Activated naive CD4-positive, alpha-beta T cell treated with anti-CD3 and anti-CD28 coated beads, Interleukin-2, amount 50 U/mL, for 72 hours (primary cell): Measurements from ENCODE around the gene TIGD7. TPM values are rescaled to one million over a fixed set of nuclear protein-coding genes. Genes with fewer than 3 reads are reported as not detected.

ENCODE experiments used
- ATAC-seq, 2 donors: fragments of 150-1000 bp; cut with Tn5 transposase; 2 replicates each; pipeline ENCODE4 v1.10.0; 2021; ENCODE audit warnings: mild to moderate bottlenecking in 2 of 2, moderate library complexity in 2 of 2
- DNase-seq, 2 donors: peaks; one replicate each; pipeline ENCODE4 v3.0.0; 2021 to 2022; ENCODE audit warnings: low spot score in 2 of 2
- H3K27ac Mint-ChIP-seq, 2 donors: one replicate each; pipeline ENCODE4 v1.8.0; 2022; ENCODE audit warnings: mild to moderate bottlenecking in 2 of 2, mixed read lengths in 2 of 2
- H3K36me3 Mint-ChIP-seq, 2 donors: one replicate each; pipeline ENCODE4 v1.8.0; 2022; ENCODE audit warnings: mixed read lengths in 2 of 2
- H3K9me3 Mint-ChIP-seq, 2 donors: one replicate each; pipeline ENCODE4 v1.8.0; 2022; ENCODE audit warnings: mixed read lengths in 2 of 2
- total RNA-seq, 2 donors: library from RNA; stranded (reverse); gene quantifications; one replicate each; pipeline ENCODE4 v1.2.3, GENCODE V29; 2022

The TIGD7 gene
- total RNA-seq, 2 donors from 2014 or later = 5.4 to 5.9 TPM

DNA sequence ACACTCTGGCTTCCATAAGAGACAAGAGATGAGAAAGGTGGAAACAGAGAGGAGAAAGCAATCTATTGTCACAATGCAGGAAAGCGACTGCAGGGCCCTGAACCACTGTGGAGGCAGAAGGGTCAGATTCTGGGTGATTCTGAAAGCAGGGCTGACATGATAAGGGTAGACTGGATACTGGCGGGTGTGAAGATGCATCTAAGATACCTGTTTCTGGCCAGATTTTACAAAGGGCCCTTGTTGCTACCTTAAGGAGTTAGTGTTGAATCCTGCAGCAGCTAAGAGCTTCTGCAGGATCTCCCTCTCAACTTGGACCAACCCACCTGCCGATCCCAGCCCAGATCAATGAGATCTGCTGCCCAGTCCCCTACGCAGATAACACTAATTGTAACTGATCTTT, 42.7 kb downstream of the TIGD7 start:
- no peak for DNase-seq
- H3K27ac Mint-ChIP-seq = peak overlapping the region; percentile 1 to 98
- peaks cover 4 to 7% of the 10 kb centered on the region in 2 donors for H3K9me3 Mint-ChIP-seq
- ATAC-seq = no peak
- peaks cover 13 to 17% of the 10 kb centered on the region in 2 donors for H3K36me3 Mint-ChIP-seq

DNA sequence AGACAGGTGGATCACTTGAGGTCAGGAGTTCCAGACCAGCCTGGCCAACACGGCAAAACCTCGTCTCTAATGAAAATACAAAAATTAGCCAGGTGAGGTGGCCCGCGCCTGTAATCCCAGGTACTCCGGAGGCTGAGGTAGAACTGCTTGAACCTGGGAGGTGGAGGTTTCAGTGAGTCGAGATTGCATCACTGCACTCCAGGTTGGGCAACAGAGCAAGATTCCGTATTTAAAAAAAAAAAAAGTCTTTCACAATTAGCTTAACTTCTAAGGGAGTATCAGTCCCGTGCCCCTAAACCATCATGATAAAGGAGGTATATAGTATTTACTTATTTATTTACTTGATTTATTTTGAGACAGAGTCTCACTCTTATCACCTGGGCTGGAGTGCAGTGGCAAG, 45.4 kb downstream of the TIGD7 start:
- Mint-ChIP-seq H3K27ac (no peak overlapping the region), H3K9me3 (peaks cover 3 to 7% of the 10 kb centered on the region in 2 donors), H3K36me3 (peaks cover 11 to 12% of the 10 kb centered on the region in 2 donors)
- ATAC-seq (no peak), DNase-seq (no peak)

DNA sequence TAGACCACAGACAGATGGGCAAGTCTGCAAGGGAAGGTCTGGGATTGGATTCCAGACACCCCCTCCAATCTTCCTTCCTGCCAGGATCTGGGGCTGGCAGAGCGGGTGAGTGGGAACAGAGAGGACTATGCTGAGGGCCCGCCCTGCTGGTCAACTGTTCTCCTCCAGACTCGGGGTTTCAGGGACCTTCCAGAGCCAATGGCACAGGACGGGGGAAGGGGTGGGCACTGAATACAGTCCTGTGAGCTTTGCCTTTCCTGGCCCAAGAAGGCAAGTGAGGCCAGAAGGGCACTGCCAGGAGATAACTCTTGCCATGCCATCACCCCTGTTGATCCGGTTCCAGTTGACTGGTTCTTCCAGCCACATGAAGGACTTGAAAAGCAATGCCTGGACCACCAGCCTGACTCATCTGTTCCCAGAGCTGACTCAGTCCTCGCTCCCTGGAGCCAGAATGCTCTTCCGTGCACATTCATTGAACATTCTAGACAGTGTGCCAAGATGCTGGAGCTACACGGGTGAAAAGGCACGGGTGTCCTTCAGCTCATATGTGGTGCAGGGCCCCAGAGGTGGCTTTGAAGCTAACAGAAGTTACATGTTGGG, 48.3 kb downstream of the TIGD7 start:
- peaks cover 0 to 4% of the 10 kb centered on the region in 2 donors for H3K9me3 Mint-ChIP-seq
- H3K27ac Mint-ChIP-seq = peak overlapping the region in 1 of 2 donors; percentile 62
- no peak for ATAC-seq
- no peaks in the 10 kb centered on the region for H3K36me3 Mint-ChIP-seq
- no peak for DNase-seq

DNA sequence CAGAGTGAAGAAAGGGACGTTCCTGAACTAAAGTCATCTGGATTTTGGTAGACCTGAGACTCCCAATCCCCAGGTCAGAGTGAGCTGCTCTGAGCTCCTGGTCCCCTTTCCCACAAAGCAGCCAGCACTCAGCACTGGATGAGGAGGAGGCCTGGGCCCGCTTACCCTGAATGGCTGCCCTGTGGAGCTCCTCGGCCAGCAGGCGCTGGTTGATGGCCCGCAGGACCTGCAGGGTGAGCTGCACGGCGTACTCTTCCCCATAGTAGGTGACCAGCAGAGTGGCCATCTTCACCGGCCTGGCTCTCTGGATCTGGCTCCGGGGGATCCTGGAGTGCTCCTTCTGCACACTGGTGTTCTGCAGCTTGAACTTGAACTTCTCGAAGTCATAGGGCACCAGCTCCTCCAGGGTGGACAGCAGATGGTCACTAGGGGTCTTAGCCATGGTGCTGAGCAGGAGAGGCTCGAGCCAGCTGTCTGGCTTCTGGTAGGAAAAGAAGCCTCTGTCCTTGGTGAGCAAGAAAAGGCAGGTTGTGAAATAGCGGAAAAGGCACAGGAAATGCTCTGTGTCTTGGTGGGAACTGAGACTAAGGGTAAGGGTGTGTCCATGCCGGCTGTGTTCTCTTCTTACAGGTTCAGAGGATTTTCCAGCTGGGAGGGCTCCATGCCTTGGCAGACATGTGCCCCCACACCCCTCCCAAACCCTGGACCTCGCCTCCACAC, 48.9 kb downstream of the TIGD7 start, which contains the start of gene MEFV:
MEFV (minus strand) TSS at position 488 of the 720 bp plus-strand sequence; CDS start at position 442, 46 bp downstream.
- Mint-ChIP-seq H3K9me3 (no peaks in the 10 kb centered on the region), H3K36me3 (no peaks in the 10 kb centered on the region), H3K27ac (peak within 1 kb of the TSS in 1 of 2 donors; percentile 62)
- ATAC-seq (no peak), DNase-seq (no peak)

DNA sequence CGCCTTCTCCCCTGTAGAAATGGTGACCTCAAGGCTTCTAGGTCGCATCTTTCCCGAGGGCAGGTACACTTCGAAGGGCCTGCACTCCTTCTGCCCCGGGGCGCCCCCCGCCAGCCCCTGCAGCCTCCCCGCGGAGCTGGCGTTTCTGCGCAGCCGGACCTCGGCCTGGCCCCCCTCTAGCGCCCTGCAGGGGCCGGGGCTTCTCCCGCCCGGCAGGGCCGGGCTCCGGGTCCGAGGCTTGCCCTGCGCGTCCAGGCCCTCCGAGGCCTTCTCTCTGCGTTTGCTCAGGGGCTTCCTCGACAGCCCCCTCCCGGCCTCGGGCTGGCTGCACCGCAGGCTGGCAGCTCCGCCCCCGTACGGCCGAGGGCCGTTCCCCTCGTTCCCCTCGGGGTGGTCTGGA, 50.9 kb downstream of the TIGD7 start:
- H3K27ac Mint-ChIP-seq = no peak overlapping the region
- ATAC-seq = no peak

DNA sequence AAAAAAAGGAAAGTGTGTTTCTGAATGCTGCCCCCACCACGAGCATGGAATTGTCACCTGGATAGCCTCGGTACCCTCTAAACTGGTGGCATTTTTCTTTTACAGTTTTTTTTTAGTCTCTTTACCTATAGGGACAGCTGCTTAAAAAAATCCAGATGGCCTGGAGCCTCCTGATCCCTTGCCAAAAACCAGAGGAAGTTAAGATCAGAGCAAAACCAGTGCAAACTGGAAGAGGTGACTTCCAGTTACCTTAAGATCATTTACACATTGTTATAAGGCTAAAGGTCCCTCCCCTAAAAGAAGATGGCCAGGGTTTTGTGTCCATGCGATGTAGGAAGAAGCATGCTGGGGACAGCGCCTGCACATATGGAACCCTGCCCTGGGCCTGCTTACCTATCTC, 52.3 kb downstream of the TIGD7 start:
- peaks cover 3 to 4% of the 10 kb centered on the region in 2 donors for H3K9me3 Mint-ChIP-seq
- ATAC-seq (no peak), DNase-seq (no peak)
- no peak overlapping the region for H3K27ac Mint-ChIP-seq
- no peaks in the 10 kb centered on the region for H3K36me3 Mint-ChIP-seq

More for the DNA sequence above, 50.9 kb downstream of the TIGD7 start:
- no peaks in the 10 kb centered on the region for H3K36me3 Mint-ChIP-seq
- DNase-seq = no peak
- H3K9me3 Mint-ChIP-seq = peaks cover 3 to 4% of the 10 kb centered on the region in 2 donors

DNA sequence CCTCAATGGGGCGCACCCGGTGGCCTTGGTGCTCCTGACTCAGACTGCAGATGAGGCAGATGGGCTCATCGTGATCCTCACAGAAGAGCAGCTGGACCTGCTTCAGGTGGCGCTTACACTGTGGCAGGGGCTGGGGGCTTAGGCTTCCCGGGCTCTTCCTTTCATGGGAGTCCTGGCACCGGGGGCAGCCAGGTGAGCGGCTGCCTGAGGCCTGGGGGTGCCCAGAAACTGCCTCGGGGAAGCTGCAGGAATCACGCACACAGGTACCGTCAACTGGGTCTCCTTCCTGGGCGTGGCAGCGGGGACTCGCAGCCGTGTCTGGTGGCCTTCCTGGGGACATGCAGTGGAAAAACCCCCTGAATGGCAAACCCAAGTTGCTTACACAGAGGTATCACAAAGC, 55.8 kb downstream of the TIGD7 start:
- no peak overlapping the region for H3K27ac Mint-ChIP-seq
- ATAC-seq (no peak), DNase-seq (no peak)
- no peaks in the 10 kb centered on the region for H3K36me3 Mint-ChIP-seq
- H3K9me3 Mint-ChIP-seq = peaks cover 3 to 4% of the 10 kb centered on the region in 2 donors

DNA sequence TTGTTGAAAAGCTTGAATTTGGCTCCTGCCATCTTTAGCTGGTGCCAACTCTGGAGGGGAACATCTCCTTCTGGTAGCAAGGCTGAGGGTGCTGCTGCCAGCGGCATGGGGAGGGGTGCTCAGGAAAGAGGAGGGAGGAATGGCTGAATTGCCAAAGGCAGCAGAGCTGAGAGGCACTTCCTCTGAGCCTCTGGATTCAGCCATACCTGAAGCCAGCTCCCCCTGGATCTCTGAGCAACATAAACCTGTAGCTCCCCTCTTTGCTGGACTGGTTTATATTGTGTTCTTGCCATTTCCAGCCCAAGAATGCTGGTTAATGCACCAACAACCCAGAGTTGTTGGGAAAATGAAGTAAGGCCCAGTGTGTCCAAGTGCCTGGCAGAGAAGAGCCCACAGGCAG, 56.2 kb downstream of the TIGD7 start:
- ATAC-seq (no peak), DNase-seq (no peak)
- Mint-ChIP-seq H3K9me3 (peaks cover 3 to 4% of the 10 kb centered on the region in 2 donors), H3K27ac (no peak overlapping the region), H3K36me3 (no peaks in the 10 kb centered on the region)

Other genes starting within 250 kb of the TIGD7 start
- 1,000 to 10,000 TPM; 2,042 to 3,291 TPM for gene IL32, start 239.8 kb downstream of the TIGD7 start, total RNA-seq
- gene ZSCAN10, start 206.1 kb downstream of the TIGD7 start, total RNA-seq = under 1 TPM; 0.14 to 0.68 TPM
- under 1 TPM in 1 of 2 donors, not detected in 1; 0.18 TPM for gene ZNF205, start 192.8 kb downstream of the TIGD7 start, total RNA-seq
- gene ZNF213, start 170.4 kb downstream of the TIGD7 start, total RNA-seq = 1 to 10 TPM; 6.1 to 8.2 TPM
- gene OR1F1, start 117.2 kb downstream of the TIGD7 start, total RNA-seq = not detected
- 10 to 100 TPM in 1 of 2 donors, 1 to 10 TPM in 1; 9.2 to 19.3 TPM for gene ZNF200, start 70.3 kb downstream of the TIGD7 start, total RNA-seq
- under 1 TPM in 1 of 2 donors, not detected in 1; 0.16 TPM for gene MEFV, start 48.8 kb downstream of the TIGD7 start, total RNA-seq
- gene ZNF263, start 21.9 kb downstream of the TIGD7 start, total RNA-seq = 10 to 100 TPM; 16.2 to 20.6 TPM
- 10 to 100 TPM in 1 of 2 donors, 1 to 10 TPM in 1; 7.4 to 26.0 TPM for gene ZNF75A, start 67 bp upstream of the TIGD7 start, total RNA-seq
- gene OR2C1, start 50.5 kb upstream of the TIGD7 start, total RNA-seq = not detected
- gene ZSCAN32, start 95.6 kb upstream of the TIGD7 start, total RNA-seq = 10 to 100 TPM in 1 of 2 donors, 1 to 10 TPM in 1; 7.6 to 14.1 TPM
- gene ZNF174, start 95.8 kb upstream of the TIGD7 start, total RNA-seq = 1 to 10 TPM; 5.2 to 7.7 TPM
- gene ZNF597, start 138.1 kb upstream of the TIGD7 start, total RNA-seq = 1 to 10 TPM; 2.0 to 3.1 TPM
- gene NAA60, start 138.2 kb upstream of the TIGD7 start, total RNA-seq = 10 to 100 TPM; 29.2 to 40.1 TPM
- under 1 TPM in 1 of 2 donors, not detected in 1; 0.25 TPM for gene C16orf90, start 190.1 kb upstream of the TIGD7 start, total RNA-seq
- gene CLUAP1, start 195.6 kb upstream of the TIGD7 start, total RNA-seq = 10 to 100 TPM; 15.5 to 20.0 TPM